HepG2 (cell line): Measurements from ENCODE around the gene PET100. TPM values are rescaled to one million over a fixed set of nuclear protein-coding genes. Genes with fewer than 3 reads are reported as not detected.
A peak's percentile ranks its signal among the peaks of the same experiment; 100 is the strongest.

Experiments
- ATAC-seq: fragments of 200-7000 bp; cut with Tn5 transposase; 3 replicates; pipeline ENCODE4 v1.9.1; 2020; ENCODE audit warnings: mild to moderate bottlenecking, moderate library complexity
- BruUV-seq: library from RNA; stranded (reverse); fragments of 400-500 nt; replicated peaks from 2 replicates; lab custom pipeline; 2021; lab: Mats Ljungman, UMichigan
- CTCF ChIA-PET: fragments of 300-600 bp; formaldehyde crosslinking; extraction: SDS; loops from one replicate; lab custom pipeline; 2021; ENCODE audit warnings: low total read pairs, inconsistent platforms, low intra/inter-chr PET ratio; lab: Yijun Ruan, JAX
- POLR2A ChIA-PET: fragments of 350-600 bp; sonication (Branson Sonifier 250); formaldehyde crosslinking; loops from one replicate; lab custom pipeline; 2020; ENCODE audit warnings: antibody characterized with exemption, inconsistent platforms; lab: Yijun Ruan, JAX
- DNase-seq: peaks from one replicate; pipeline ENCODE4 v3.0.0-alpha.2; 2015; ENCODE audit warnings: low spot score
- FAIRE-seq: peaks from 3 replicates; lab custom pipeline; 2011; peaks lifted over from hg19 to GRCh38; lab: Jason Lieb, UNC
- H2AFZ ChIP-seq: one replicate; pipeline ENCODE4 v1.6.1; 2011; ENCODE audit warnings: low read length, inconsistent platforms
- H3K27ac ChIP-seq: fragments of 300-600 bp; 3 replicates; pipeline ENCODE4 v1.8.0; 2011; ENCODE audit warnings: mixed run types, mild to moderate bottlenecking, mixed read lengths, low read length, inconsistent platforms; ENCODE audit not compliant: insufficient read depth; ENCODE audit errors: extremely low read length
- H3K27me3 ChIP-seq, 2 experiments: fragments of 200-600 bp in 1 of 2; 2 replicates in 1 of 2; 3 replicates in 1 of 2; pipeline versions ENCODE4 v1.6.0 to v1.8.0; 2011; ENCODE audit warnings: low read length in 2 of 2, mild to moderate bottlenecking in 2 of 2, moderate library complexity in 2 of 2, inconsistent platforms in 1 of 2; ENCODE audit not compliant: insufficient read depth in 2 of 2, control insufficient read depth in 1 of 2
- H3K36me3 ChIP-seq, 2 experiments: fragments of 200-600 bp in 1 of 2; replicated peaks in 1 of 2; 2 replicates in 1 of 2; 3 replicates in 1 of 2; pipeline versions ENCODE4 v1.5.1 to v1.8.0; 2011; ENCODE audit warnings: low read length in 2 of 2, inconsistent platforms in 1 of 2; ENCODE audit not compliant: insufficient read depth in 2 of 2, control insufficient read depth in 1 of 2
- H3K4me1 ChIP-seq: 2 replicates; pipeline ENCODE4 v1.5.1; 2012; ENCODE audit warnings: low read length, inconsistent platforms; ENCODE audit not compliant: insufficient read depth
- H3K4me2 ChIP-seq: 2 replicates; pipeline ENCODE4 v1.6.0; 2011; ENCODE audit warnings: low read depth, low read length, inconsistent platforms
- H3K4me3 ChIP-seq, 3 experiments: fragments of 200-600 bp in 1 of 3; sonication (generic), shearing (Covaris generic) in 1 of 3; replicated peaks in 1 of 3; 2 replicates each; pipeline ENCODE4 v1.5.1; 2011 to 2016; ENCODE audit warnings: low read length in 3 of 3, inconsistent platforms in 2 of 3, low read depth in 2 of 3, mild to moderate bottlenecking in 2 of 3, control low read depth in 1 of 3, mixed read lengths in 1 of 3; ENCODE audit not compliant: insufficient read depth in 1 of 3
- H3K79me2 ChIP-seq: one replicate; pipeline ENCODE4 v1.6.1; 2011; ENCODE audit warnings: low read length, inconsistent platforms; ENCODE audit not compliant: insufficient read depth
- H3K9ac ChIP-seq: 2 replicates; pipeline ENCODE4 v1.6.0; 2011; ENCODE audit warnings: mild to moderate bottlenecking, low read depth, low read length, inconsistent platforms; ENCODE audit not compliant: insufficient read depth
- H3K9me3 ChIP-seq: 2 replicates; pipeline ENCODE4 v1.5.1; 2012; ENCODE audit warnings: mild to moderate bottlenecking, low read length
- H4K20me1 ChIP-seq: 2 replicates; pipeline ENCODE4 v1.6.0; 2011; ENCODE audit warnings: inconsistent platforms, mild to moderate bottlenecking, low read length, moderate library complexity; ENCODE audit not compliant: insufficient read depth
- LCORL ChIP-seq, 2 experiments: fragments of 450-650 bp in 1 of 2; sonication (generic) in 1 of 2; formaldehyde crosslinking in 1 of 2; IDR thresholded peaks; 2 replicates each; pipeline versions ENCODE4 v1.5.0 to v1.6.1; 2017 to 2020; ENCODE audit warnings: antibody characterized with exemption in 1 of 2, missing genetic modification reagents in 1 of 2
- PBX3 ChIP-seq: sonication (generic); formaldehyde crosslinking; IDR thresholded peaks from 2 replicates; pipeline ENCODE4 v1.8.1; 2023; ENCODE audit warnings: missing genetic modification reagents, inconsistent platforms, borderline replicate concordance
- PCBP2 ChIP-seq: fragments of 200-400 bp; formaldehyde crosslinking; optimal IDR thresholded peaks from 2 replicates; pipeline ENCODE3; 2018; ENCODE audit warnings: low read length, low read depth; ENCODE audit not compliant: poor library complexity, severe bottlenecking
- POLR2A ChIP-seq, 2 experiments: IDR thresholded peaks; 2 replicates each; pipeline ENCODE4 v1.6.1; 2011; ENCODE audit warnings: low read depth in 2 of 2, low read length in 2 of 2, mild to moderate bottlenecking in 1 of 2, moderate library complexity in 1 of 2; ENCODE audit not compliant: insufficient read depth in 1 of 2
- ZNF607 ChIP-seq: sonication (generic); formaldehyde crosslinking; IDR thresholded peaks from 2 replicates; pipeline ENCODE4 v1.5.1; 2020; ENCODE audit warnings: missing genetic modification reagents, mild to moderate bottlenecking, borderline replicate concordance
- WGBS: methylation state at CpG from one replicate; pipeline ENCODE4 v1.1.6; 2017; ENCODE audit warnings: low lambda C conversion rate; 5-methylcytosine and 5-hydroxymethylcytosine counted together
- in situ Hi-C: cut with HindIII; loops from 2 replicates; pipeline ENCODE4 v1.10.0; 2017; ENCODE audit warnings: low pct_unique_long_range_greater_than_20kb; ENCODE audit not compliant: extremely low pct_ligation_motif_present
- intact Hi-C: fragments of 100-400 bp; cut with micrococcal nuclease; formaldehyde crosslinking; loops from one replicate; pipeline ENCODE4 v1.10.0; 2022; ENCODE audit not compliant: unreplicated experiment
- polyA plus RNA-seq, 8 experiments: library from polyadenylated mRNA; depleted of rRNA in 3 of 8; stranded (reverse) in 7 of 8; unstranded in 1 of 8; fragments of >200 nt; fragmentation: Illumina TruSeq in 4 of 8; extraction: Trizol in 4 of 8; gene quantifications; 2 replicates each; pipeline versions ENCODE4 v1.2.1 to v1.2.3, GENCODE V29; 2011 to 2016; ENCODE audit warnings: low read depth in 4 of 8, missing spikeins in 1 of 8, mixed read lengths in 1 of 8; ENCODE audit not compliant: insufficient read depth in 1 of 8
- total RNA-seq, 5 experiments: library from RNA; depleted of rRNA; stranded (reverse); fragments of >200 nt; fragmentation: Illumina TruSeq; extraction: Trizol; gene quantifications; 2 replicates each; pipeline ENCODE4 v1.2.3, GENCODE V29; 2016; ENCODE audit warnings: low read depth in 1 of 5

PET100 gene
- total and polyA plus RNA-seq, 2 of the 13 experiments (the other 11 are each of a cell fraction or from before 2014, with no cell fraction given) = 22.3 to 66.5 TPM

GRCh38 chr19:7618348-7618747, 11.2 kb upstream of the PET100 start:
- Histone ChIP-seq H4K20me1 (no peaks in the 10 kb centered on the region), H3K4me1 (no peaks in the 10 kb centered on the region; the same call in 1 of the 2 replicates), H3K9ac (no peak overlapping the region), H3K4me3 (no peak overlapping the region), H3K9me3 (no peaks in the 10 kb centered on the region), H3K27me3 (no peaks in the 10 kb centered on the region; a peak in 1 of 5 replicates), H3K36me3 (peaks cover 26 to 47% of the 10 kb centered on the region in 2 experiments), H2AFZ (no peak overlapping the region), H3K79me2 (no peaks in the 10 kb centered on the region), H3K27ac (peak overlapping the region; percentile 27), H3K4me2 (no peak overlapping the region)
- in situ Hi-C loops (no loop called here), intact Hi-C loops (no loop called here)
- BruUV-seq = no TSS peak
- FAIRE-seq (no peak), DNase-seq (peak; percentile 33), ATAC-seq (peak; percentile 19)
- TF ChIP-seq LCORL (IDR thresholded peaks at IDR 0.05) = peak; percentile 78
- no peak for TF ChIP-seq LCORL (CRISPR knock-in tag; IDR thresholded peaks at IDR 0.05)
- TF ChIP-seq PCBP2 = no peak
- peak; percentile 22; the same call in 1 of the 2 replicates for TF ChIP-seq ZNF607 (CRISPR knock-in tag)
- no peak for TF ChIP-seq PBX3 (CRISPR knock-in tag)
- TF ChIP-seq POLR2A (IDR thresholded peaks at IDR 0.05; ENCODE audit: insufficient read depth in 1 of 2, low read depth in 2 of 2, low read length in 2 of 2) = peak in 1 of 2 experiments; percentile 13; a peak in 2 of 4 replicates
- WGBS = 66% methylated on average over 4 of the region's 4 CpGs
- CTCF ChIA-PET = no interaction called here
- POLR2A ChIA-PET = interaction anchor here (1.0 kb wide), 1 partner anchor 15 kb away, joined by 3 read pairs; the partner anchor contains the start of gene PCP2
